Measurements from ENCODE around the gene COASY. TPM values are rescaled to one million over a fixed set of nuclear protein-coding genes. Genes with fewer than 3 reads are reported as not detected.
A peak's percentile ranks its signal among the peaks of the same experiment; 100 is the strongest.

Gene COASY
- total and polyA plus RNA-seq, 7 experiments from 2014 or later, result 45.3 to 76.9 (median 59.2) TPM

DNA sequence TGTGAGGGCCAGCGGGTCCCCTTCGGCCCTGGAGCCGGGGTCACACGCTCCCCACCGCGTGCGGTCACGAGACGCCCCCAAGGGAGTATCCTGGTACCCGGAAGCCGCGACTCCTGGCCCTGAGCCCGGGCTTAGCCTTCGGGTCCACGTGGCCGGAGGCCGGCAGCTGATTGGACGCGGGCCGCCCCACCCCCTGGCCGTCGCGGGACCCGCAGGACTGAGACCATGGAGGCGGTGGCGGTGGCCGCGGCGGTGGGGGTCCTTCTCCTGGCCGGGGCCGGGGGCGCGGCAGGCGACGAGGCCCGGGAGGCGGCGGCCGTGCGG is 25.9 kb upstream of the COASY start, which contains the start of gene NAGLU:
Gene NAGLU (plus strand): TSS at position 194 of the 324 bp plus-strand sequence. CDS start 32 bp downstream, at position 226.
- peaks cover 29 to 50% (median 42%) of the 10 kb centered on the region in 7 donors for H3K4me1 Mint-ChIP-seq
- peak; percentile 91 for ATAC-seq

GRCh38 chr17:42536372-42537155 is 25.4 kb upstream of the COASY start:
- H3K27me3 Mint-ChIP-seq, result peaks cover 0 to 9% (median 0%) of the 10 kb centered on the region in 5 donors
- Histone ChIP-seq H3K4me3 (ENCODE audit: low read length) (peak overlapping the region; percentile 71), H3K27me3 (ENCODE audit: control insufficient read depth in 2 of 2, insufficient read depth in 2 of 2, low read length in 2 of 2) (no peaks in the 10 kb centered on the region), H3K36me3 (ENCODE audit: control insufficient read depth in 2 of 3, insufficient read depth in 3 of 3, low read length in 3 of 3) (no peaks in the 10 kb centered on the region), H3K4me1 (ENCODE audit: control insufficient read depth in 2 of 2, insufficient read depth in 2 of 2, low read length in 2 of 2) (peaks cover 14 to 24% of the 10 kb centered on the region in 2 donors), H3K9me3 (ENCODE audit: control insufficient read depth in 2 of 3, low read length in 3 of 3) (no peaks in the 10 kb centered on the region), H3K27ac (ENCODE audit: low read depth, low read length) (peak overlapping the region; percentile 57)
- peak overlapping the region in 8 of 9 donors; percentile 17 to 87 (median 78) for H3K27ac Mint-ChIP-seq
- ChIA-PET CTCF (interaction anchor here (0.6 to 1.0 kb wide), 4 partner anchors 9 to 825 kb away, joined by 3 to 5 read pairs (median 4); no protein-coding TSS in a partner anchor), POLR2A (interaction anchor here (1.2 to 2.8 kb wide), 11 partner anchors 9 to 825 kb away, joined by 3 to 19 read pairs (median 6); partner anchors contain the start of genes BECN1, DNAJC7, HSD17B1 and MLX)
- peak overlapping the region; percentile 75 to 91 (median 84) for H3K4me3 Mint-ChIP-seq
- H3K36me3 Mint-ChIP-seq, result peaks cover 0 to 12% (median 5%) of the 10 kb centered on the region in 5 donors
- intact Hi-C loops (cut with micrococcal nuclease), result loop anchor here (1.0 to 10.0 kb wide), 8 partner anchors 18 to 672 kb away; partner anchors contain the start of genes COASY (in 1 of the 2), GHDC (in 1 of the 2), KLHL11 (in 1 of the 2) and PLEKHH3 (in 1 of the 2)
- H3K4me1 Mint-ChIP-seq, result peaks cover 31 to 50% (median 43%) of the 10 kb centered on the region in 7 donors
- DNase-seq, result peak in 6 of 9 donors; percentile 53 to 84 (median 56)
- peaks cover 0 to 4% (median 0%) of the 10 kb centered on the region in 11 donors for H3K9me3 Mint-ChIP-seq
- ATAC-seq, result peak; percentile 71

More for the DNA sequence above, 25.9 kb upstream of the COASY start, which contains the start of gene NAGLU:
- ChIA-PET POLR2A (interaction anchor here (1.0 to 2.8 kb wide), 13 partner anchors 9 to 825 kb away, joined by 3 to 19 read pairs (median 5); partner anchors contain the start of genes BECN1, DNAJC7, HSD17B1 and MLX), CTCF (interaction anchor here (0.7 to 1.0 kb wide), 3 partner anchors 9 to 226 kb away, joined by 3 to 4 read pairs (median 3); no protein-coding TSS in a partner anchor)
- DNase-seq, result peak; percentile 56 to 93 (median 69)
- peak within 1 kb of the TSS; percentile 75 to 96 (median 86) for H3K4me3 Mint-ChIP-seq
- Histone ChIP-seq H3K27me3 (ENCODE audit: control insufficient read depth in 2 of 2, insufficient read depth in 2 of 2, low read length in 2 of 2) (no peaks in the 10 kb centered on the region), H3K9me3 (ENCODE audit: control insufficient read depth in 2 of 3, low read length in 3 of 3) (no peaks in the 10 kb centered on the region), H3K4me3 (ENCODE audit: low read length) (peak within 1 kb of the TSS; percentile 71), H3K36me3 (ENCODE audit: control insufficient read depth in 2 of 3, insufficient read depth in 3 of 3, low read length in 3 of 3) (no peaks in the 10 kb centered on the region), H3K4me1 (ENCODE audit: control insufficient read depth in 2 of 2, insufficient read depth in 2 of 2, low read length in 2 of 2) (peaks cover 14 to 24% of the 10 kb centered on the region in 2 donors), H3K27ac (ENCODE audit: low read depth, low read length) (peak within 1 kb of the TSS; percentile 57)
- H3K27ac Mint-ChIP-seq, result peak within 1 kb of the TSS; percentile 36 to 92 (median 79)
- intact Hi-C loops (cut with micrococcal nuclease), result loop anchor here (1.0 to 10.0 kb wide), 8 partner anchors 18 to 671 kb away; partner anchors contain the start of genes COASY (in 1 of the 2), GHDC (in 1 of the 2), KLHL11 (in 1 of the 2) and PLEKHH3 (in 1 of the 2)
- peaks cover 0 to 9% (median 0%) of the 10 kb centered on the region in 5 donors for H3K27me3 Mint-ChIP-seq
- H3K9me3 Mint-ChIP-seq, result peaks cover 0 to 4% (median 0%) of the 10 kb centered on the region in 11 donors
- peaks cover 0 to 7% (median 5%) of the 10 kb centered on the region in 5 donors for H3K36me3 Mint-ChIP-seq

DNA sequence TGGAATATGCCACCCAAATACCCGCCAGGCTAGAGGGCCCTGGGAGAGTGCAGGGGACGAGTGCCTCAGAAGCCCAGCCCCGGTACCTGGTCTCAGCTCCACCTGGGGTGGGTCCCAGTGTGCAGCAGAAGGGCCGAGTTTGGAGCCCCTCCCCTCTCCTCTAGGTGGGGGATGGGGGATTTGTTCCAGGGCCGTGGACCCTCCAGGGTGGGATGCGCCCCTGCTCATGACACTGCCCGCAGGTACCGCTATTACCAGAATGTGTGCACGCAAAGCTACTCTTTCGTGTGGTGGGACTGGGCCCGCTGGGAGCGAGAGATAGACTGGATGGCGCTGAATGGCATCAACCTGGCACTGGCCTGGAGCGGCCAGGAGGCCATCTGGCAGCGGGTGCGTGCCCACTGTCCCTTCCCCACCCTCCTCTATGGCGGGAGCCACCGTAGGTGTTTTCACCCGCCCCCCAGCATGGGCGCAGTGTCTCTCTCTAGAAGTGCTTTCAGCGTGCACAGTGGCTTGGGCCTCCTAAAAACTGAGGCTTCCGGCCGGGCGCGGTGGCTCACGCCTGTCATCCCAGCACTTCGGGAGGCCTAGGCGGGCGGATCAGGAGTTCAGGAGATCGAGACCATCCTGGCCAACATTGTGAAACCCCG is 24.7 kb upstream of the COASY start:
- Mint-ChIP-seq H3K9me3 (peaks cover 0 to 4% (median 0%) of the 10 kb centered on the region in 11 donors), H3K36me3 (peaks cover 0 to 12% (median 5%) of the 10 kb centered on the region in 5 donors), H3K4me1 (peaks cover 28 to 48% (median 41%) of the 10 kb centered on the region in 7 donors), H3K4me3 (peak overlapping the region; percentile 74 to 91 (median 84)), H3K27me3 (peaks cover 0 to 6% (median 0%) of the 10 kb centered on the region in 5 donors), H3K27ac (peak overlapping the region in 5 of 9 donors; percentile 25 to 85 (median 66))
- H3K4me3 ChIP-seq (ENCODE audit: low read length), result peak overlapping the region; percentile 71
- ATAC-seq (no peak), DNase-seq (no peak)
- H3K9me3 ChIP-seq (ENCODE audit: control insufficient read depth in 2 of 3, low read length in 3 of 3), result no peaks in the 10 kb centered on the region
- intact Hi-C loops (cut with micrococcal nuclease), result loop anchor here (2.0 to 10.0 kb wide), 5 partner anchors 18 to 672 kb away; partner anchors contain the start of genes GHDC (in 1 of the 2), KLHL11 (in 1 of the 2), PLEKHH3 (in 1 of the 2) and RETREG3 (in 1 of the 2)
- H3K4me1 ChIP-seq (ENCODE audit: control insufficient read depth in 2 of 2, insufficient read depth in 2 of 2, low read length in 2 of 2), result peaks cover 12 to 26% of the 10 kb centered on the region in 2 donors
- H3K36me3 ChIP-seq (ENCODE audit: control insufficient read depth in 2 of 3, insufficient read depth in 3 of 3, low read length in 3 of 3), result no peaks in the 10 kb centered on the region
- no peaks in the 10 kb centered on the region for H3K27me3 ChIP-seq (ENCODE audit: control insufficient read depth in 2 of 2, insufficient read depth in 2 of 2, low read length in 2 of 2)
- H3K27ac ChIP-seq (ENCODE audit: low read depth, low read length), result peak overlapping the region; percentile 57
- ChIA-PET POLR2A (interaction anchor here (0.6 to 2.8 kb wide), 9 partner anchors 11 to 824 kb away, joined by 4 to 19 read pairs (median 6); partner anchors contain the start of genes DNAJC7, HSD17B1, MLX and PSMC3IP), CTCF (interaction anchor here (0.6 kb wide), 1 partner anchor 797 kb away, joined by 4 read pairs; no protein-coding TSS in a partner anchor)

GRCh38 chr17:42537826-42538451 is 24.0 kb upstream of the COASY start:
- Mint-ChIP-seq H3K9me3 (peaks cover 0 to 4% (median 0%) of the 10 kb centered on the region in 11 donors), H3K4me3 (peak overlapping the region; percentile 26 to 82 (median 76)), H3K4me1 (peaks cover 28 to 48% (median 41%) of the 10 kb centered on the region in 7 donors), H3K36me3 (peaks cover 0 to 12% (median 5%) of the 10 kb centered on the region in 5 donors), H3K27ac (peak overlapping the region in 6 of 9 donors; percentile 15 to 81 (median 58)), H3K27me3 (peaks cover 0 to 6% (median 0%) of the 10 kb centered on the region in 5 donors)
- intact Hi-C loops (cut with micrococcal nuclease), result loop anchor here (2.0 to 10.0 kb wide), 5 partner anchors 17 to 673 kb away; partner anchors contain the start of genes GHDC (in 1 of the 2), KLHL11 (in 1 of the 2), PLEKHH3 (in 1 of the 2) and RETREG3 (in 1 of the 2)
- Histone ChIP-seq H3K36me3 (ENCODE audit: control insufficient read depth in 2 of 3, insufficient read depth in 3 of 3, low read length in 3 of 3) (peaks cover 0 to 5% (median 0%) of the 10 kb centered on the region in 3 experiments), H3K27ac (ENCODE audit: low read depth, low read length) (no peak overlapping the region), H3K4me1 (ENCODE audit: control insufficient read depth in 2 of 2, insufficient read depth in 2 of 2, low read length in 2 of 2) (peaks cover 12 to 26% of the 10 kb centered on the region in 2 donors), H3K4me3 (ENCODE audit: low read length) (no peak overlapping the region), H3K9me3 (ENCODE audit: control insufficient read depth in 2 of 3, low read length in 3 of 3) (no peaks in the 10 kb centered on the region), H3K27me3 (ENCODE audit: control insufficient read depth in 2 of 2, insufficient read depth in 2 of 2, low read length in 2 of 2) (no peaks in the 10 kb centered on the region)
- DNase-seq, result no peak
- ChIA-PET CTCF (interaction anchor here (0.6 kb wide), 1 partner anchor 797 kb away, joined by 4 read pairs; no protein-coding TSS in a partner anchor), POLR2A (interaction anchor here (0.6 to 2.8 kb wide), 4 partner anchors 10 to 178 kb away, joined by 3 to 19 read pairs (median 8); partner anchors contain the start of gene HSD17B1)
- ATAC-seq, result no peak

DNA sequence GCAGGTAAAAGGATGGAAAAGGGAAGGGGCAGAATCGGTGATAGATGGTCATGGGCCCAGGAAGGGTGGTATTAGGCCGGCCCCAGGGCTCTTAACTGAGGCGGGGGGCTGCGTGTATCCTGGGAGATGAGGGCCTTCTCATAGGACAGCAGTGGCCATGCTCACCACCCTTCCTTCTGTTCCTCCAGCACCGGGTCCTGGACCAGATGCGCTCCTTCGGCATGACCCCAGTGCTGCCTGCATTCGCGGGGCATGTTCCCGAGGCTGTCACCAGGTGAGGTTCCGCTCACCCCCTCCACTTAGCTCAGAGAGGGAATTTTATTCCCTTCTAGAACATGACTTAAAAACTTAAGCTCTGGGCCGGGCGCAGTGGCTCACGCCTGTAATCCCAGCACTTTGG is 23.5 kb upstream of the COASY start:
- H3K27me3 Mint-ChIP-seq, result peaks cover 0 to 3% (median 0%) of the 10 kb centered on the region in 5 donors
- ATAC-seq (no peak), DNase-seq (no peak)
- no peak overlapping the region for H3K27ac ChIP-seq (ENCODE audit: low read depth, low read length)
- H3K36me3 ChIP-seq (ENCODE audit: control insufficient read depth in 2 of 3, insufficient read depth in 3 of 3, low read length in 3 of 3), result peaks cover 0 to 11% (median 0%) of the 10 kb centered on the region in 3 experiments
- H3K9me3 ChIP-seq (ENCODE audit: control insufficient read depth in 2 of 3, low read length in 3 of 3), result no peaks in the 10 kb centered on the region
- intact Hi-C loops (cut with micrococcal nuclease), result loop anchor here (5.0 to 10.0 kb wide), 3 partner anchors 139 to 674 kb away; partner anchors contain the start of genes GHDC (in 1 of the 2), KLHL11 (in 1 of the 2) and PLEKHH3 (in 1 of the 2)
- peaks cover 12 to 26% of the 10 kb centered on the region in 2 donors for H3K4me1 ChIP-seq (ENCODE audit: control insufficient read depth in 2 of 2, insufficient read depth in 2 of 2, low read length in 2 of 2)
- no peak overlapping the region for H3K4me3 ChIP-seq (ENCODE audit: low read length)
- peak overlapping the region in 1 of 9 donors; percentile 66 for H3K27ac Mint-ChIP-seq
- ChIA-PET CTCF (no interaction called here), POLR2A (interaction anchor here (0.6 to 2.8 kb wide), 2 partner anchors 15 to 179 kb away, joined by 3 to 19 read pairs; partner anchors contain the start of gene HSD17B1)
- H3K27me3 ChIP-seq (ENCODE audit: control insufficient read depth in 2 of 2, insufficient read depth in 2 of 2, low read length in 2 of 2), result no peaks in the 10 kb centered on the region
- H3K9me3 Mint-ChIP-seq, result peaks cover 0 to 4% (median 0%) of the 10 kb centered on the region in 11 donors
- peaks cover 0 to 12% (median 5%) of the 10 kb centered on the region in 5 donors for H3K36me3 Mint-ChIP-seq
- peak overlapping the region in 1 of 10 donors; percentile 38 for H3K4me3 Mint-ChIP-seq
- H3K4me1 Mint-ChIP-seq, result peaks cover 28 to 48% (median 40%) of the 10 kb centered on the region in 7 donors

All from naive thymus-derived CD4-positive, alpha-beta T cell (primary cell).